ENCODE data around the gene TMEM61. TPM values are rescaled to one million over a fixed set of nuclear protein-coding genes. Genes with fewer than 3 reads are reported as not detected.

Gene TMEM61
- polyA plus RNA-seq, 4 donors: 2.2 to 6.7 (median 4.8) TPM

- FAIRE-seq (no peak), DNase-seq (no peak)
- Histone ChIP-seq H3K9me3 (ENCODE audit: control insufficient read depth in 2 of 2, insufficient read depth in 1 of 2, low read depth in 1 of 2, low read length in 1 of 2) (peaks cover 0 to 15% of the 10 kb centered on the region in 2 donors), H3K4me1 (ENCODE audit: control insufficient read depth in 3 of 3, insufficient read depth in 2 of 3, low read depth in 1 of 3, low read length in 2 of 3) (no peaks in the 10 kb centered on the region), H3K4me3 (ENCODE audit: low read depth in 1 of 3, low read length in 3 of 3) (no peak overlapping the region), H3K27ac (ENCODE audit: low read depth in 1 of 3, low read length in 2 of 3) (no peak overlapping the region), H3K36me3 (ENCODE audit: control insufficient read depth in 3 of 3, insufficient read depth in 2 of 3, low read depth in 1 of 3, low read length in 3 of 3) (no peaks in the 10 kb centered on the region), H3K27me3 (ENCODE audit: control insufficient read depth in 3 of 3, insufficient read depth in 3 of 3, low read length in 3 of 3) (no peaks in the 10 kb centered on the region)
- WGBS, 3 donors: 84 to 86% (median 85%) methylated on average over 10 of the region's 10 CpGs
Observed at GRCh38 chr1:55005351-55006140, 25.1 kb downstream of the TMEM61 start.

GRCh38 chr1:55006931-55007330 is 26.5 kb downstream of the TMEM61 start:
- 85 to 93% (median 92%) methylated on average over 12 of the region's 12 CpGs for WGBS, 3 donors
- no peaks in the 10 kb centered on the region for H3K27me3 ChIP-seq (ENCODE audit: control insufficient read depth in 3 of 3, insufficient read depth in 3 of 3, low read length in 3 of 3)
- H3K4me1 ChIP-seq (ENCODE audit: control insufficient read depth in 3 of 3, insufficient read depth in 2 of 3, low read depth in 1 of 3, low read length in 2 of 3): no peaks in the 10 kb centered on the region
- H3K4me3 ChIP-seq (ENCODE audit: low read depth in 1 of 3, low read length in 3 of 3): no peak overlapping the region
- DNase-seq (no peak), FAIRE-seq (no peak)
- H3K36me3 ChIP-seq (ENCODE audit: control insufficient read depth in 3 of 3, insufficient read depth in 2 of 3, low read depth in 1 of 3, low read length in 3 of 3): no peaks in the 10 kb centered on the region
- H3K27ac ChIP-seq (ENCODE audit: low read depth in 1 of 3, low read length in 2 of 3): no peak overlapping the region
- H3K9me3 ChIP-seq (ENCODE audit: control insufficient read depth in 2 of 2, insufficient read depth in 1 of 2, low read depth in 1 of 2, low read length in 1 of 2): peaks cover 0 to 15% of the 10 kb centered on the region in 2 donors

GRCh38 chr1:55007625-55008024 is 27.2 kb downstream of the TMEM61 start:
- Histone ChIP-seq H3K27me3 (ENCODE audit: control insufficient read depth in 3 of 3, insufficient read depth in 3 of 3, low read length in 3 of 3) (no peaks in the 10 kb centered on the region), H3K4me3 (ENCODE audit: low read depth in 1 of 3, low read length in 3 of 3) (no peak overlapping the region), H3K27ac (ENCODE audit: low read depth in 1 of 3, low read length in 2 of 3) (no peak overlapping the region), H3K9me3 (ENCODE audit: control insufficient read depth in 2 of 2, insufficient read depth in 1 of 2, low read depth in 1 of 2, low read length in 1 of 2) (peaks cover 0 to 15% of the 10 kb centered on the region in 2 donors), H3K4me1 (ENCODE audit: control insufficient read depth in 3 of 3, insufficient read depth in 2 of 3, low read depth in 1 of 3, low read length in 2 of 3) (no peaks in the 10 kb centered on the region), H3K36me3 (ENCODE audit: control insufficient read depth in 3 of 3, insufficient read depth in 2 of 3, low read depth in 1 of 3, low read length in 3 of 3) (no peaks in the 10 kb centered on the region)
- FAIRE-seq (no peak), DNase-seq (no peak)
- WGBS, 3 donors: 71 to 84% (median 79%) methylated on average over 3 of the region's 3 CpGs

- Histone ChIP-seq H3K4me3 (ENCODE audit: low read depth in 1 of 3, low read length in 3 of 3) (no peak overlapping the region), H3K9me3 (ENCODE audit: control insufficient read depth in 2 of 2, insufficient read depth in 1 of 2, low read depth in 1 of 2, low read length in 1 of 2) (peaks cover 0 to 15% of the 10 kb centered on the region in 2 donors), H3K27ac (ENCODE audit: low read depth in 1 of 3, low read length in 2 of 3) (no peak overlapping the region), H3K36me3 (ENCODE audit: control insufficient read depth in 3 of 3, insufficient read depth in 2 of 3, low read depth in 1 of 3, low read length in 3 of 3) (no peaks in the 10 kb centered on the region), H3K27me3 (ENCODE audit: control insufficient read depth in 3 of 3, insufficient read depth in 3 of 3, low read length in 3 of 3) (peaks cover 0 to 3% (median 2%) of the 10 kb centered on the region in 3 donors), H3K4me1 (ENCODE audit: control insufficient read depth in 3 of 3, insufficient read depth in 2 of 3, low read depth in 1 of 3, low read length in 2 of 3) (no peaks in the 10 kb centered on the region)
- no peak for DNase-seq
- WGBS, 3 donors: 87 to 90% (median 89%) methylated on average over 9 of the region's 9 CpGs
- FAIRE-seq: no peak
Observed at GRCh38 chr1:55010194-55010886, 29.9 kb downstream of the TMEM61 start.

GRCh38 chr1:55010887-55011217 is 30.4 kb downstream of the TMEM61 start:
- no peak for FAIRE-seq
- WGBS, 3 donors: 86 to 90% (median 90%) methylated on average over 7 of the region's 7 CpGs
- H3K27ac ChIP-seq (ENCODE audit: low read depth in 1 of 3, low read length in 2 of 3): no peak overlapping the region
- no peaks in the 10 kb centered on the region for H3K4me1 ChIP-seq (ENCODE audit: control insufficient read depth in 3 of 3, insufficient read depth in 2 of 3, low read depth in 1 of 3, low read length in 2 of 3)
- no peak for DNase-seq
- no peaks in the 10 kb centered on the region for H3K36me3 ChIP-seq (ENCODE audit: control insufficient read depth in 3 of 3, insufficient read depth in 2 of 3, low read depth in 1 of 3, low read length in 3 of 3)
- H3K9me3 ChIP-seq (ENCODE audit: control insufficient read depth in 2 of 2, insufficient read depth in 1 of 2, low read depth in 1 of 2, low read length in 1 of 2): peaks cover 0 to 15% of the 10 kb centered on the region in 2 donors
- H3K27me3 ChIP-seq (ENCODE audit: control insufficient read depth in 3 of 3, insufficient read depth in 3 of 3, low read length in 3 of 3): peaks cover 0 to 5% (median 3%) of the 10 kb centered on the region in 3 donors
- no peak overlapping the region for H3K4me3 ChIP-seq (ENCODE audit: low read depth in 1 of 3, low read length in 3 of 3)

GRCh38 chr1:55012661-55013060 is 32.2 kb downstream of the TMEM61 start:
- Histone ChIP-seq H3K9me3 (ENCODE audit: control insufficient read depth in 2 of 2, insufficient read depth in 1 of 2, low read depth in 1 of 2, low read length in 1 of 2) (peaks cover 0 to 18% of the 10 kb centered on the region in 2 donors), H3K27me3 (ENCODE audit: control insufficient read depth in 3 of 3, insufficient read depth in 3 of 3, low read length in 3 of 3) (peaks cover 0 to 10% (median 3%) of the 10 kb centered on the region in 3 donors), H3K27ac (ENCODE audit: low read depth in 1 of 3, low read length in 2 of 3) (no peak overlapping the region), H3K36me3 (ENCODE audit: control insufficient read depth in 3 of 3, insufficient read depth in 2 of 3, low read depth in 1 of 3, low read length in 3 of 3) (no peaks in the 10 kb centered on the region), H3K4me3 (ENCODE audit: low read depth in 1 of 3, low read length in 3 of 3) (no peak overlapping the region), H3K4me1 (ENCODE audit: control insufficient read depth in 3 of 3, insufficient read depth in 2 of 3, low read depth in 1 of 3, low read length in 2 of 3) (no peaks in the 10 kb centered on the region)
- no peak for DNase-seq
- WGBS, 3 donors: 33 to 70% (median 45%) methylated on average over 1 of the region's 1 CpG
- no peak for FAIRE-seq

GRCh38 chr1:55015123-55015522 is 34.7 kb downstream of the TMEM61 start:
- no peak for FAIRE-seq
- Histone ChIP-seq H3K4me3 (ENCODE audit: low read depth in 1 of 3, low read length in 3 of 3) (no peak overlapping the region), H3K27me3 (ENCODE audit: control insufficient read depth in 3 of 3, insufficient read depth in 3 of 3, low read length in 3 of 3) (peaks cover 0 to 10% (median 6%) of the 10 kb centered on the region in 3 donors), H3K27ac (ENCODE audit: low read depth in 1 of 3, low read length in 2 of 3) (no peak overlapping the region), H3K36me3 (ENCODE audit: control insufficient read depth in 3 of 3, insufficient read depth in 2 of 3, low read depth in 1 of 3, low read length in 3 of 3) (no peaks in the 10 kb centered on the region), H3K9me3 (ENCODE audit: control insufficient read depth in 2 of 2, insufficient read depth in 1 of 2, low read depth in 1 of 2, low read length in 1 of 2) (peaks cover 0 to 4% of the 10 kb centered on the region in 2 donors), H3K4me1 (ENCODE audit: control insufficient read depth in 3 of 3, insufficient read depth in 2 of 3, low read depth in 1 of 3, low read length in 2 of 3) (peaks cover 0 to 6% (median 0%) of the 10 kb centered on the region in 3 donors)
- DNase-seq: no peak
- 86 to 91% (median 88%) methylated on average over 5 of the region's 5 CpGs for WGBS, 3 donors

GRCh38 chr1:55015731-55016620 is 35.5 kb downstream of the TMEM61 start:
- no peak for DNase-seq
- Histone ChIP-seq H3K27me3 (ENCODE audit: control insufficient read depth in 3 of 3, insufficient read depth in 3 of 3, low read length in 3 of 3) (peaks cover 0 to 10% (median 6%) of the 10 kb centered on the region in 3 donors), H3K4me3 (ENCODE audit: low read depth in 1 of 3, low read length in 3 of 3) (no peak overlapping the region), H3K9me3 (ENCODE audit: control insufficient read depth in 2 of 2, insufficient read depth in 1 of 2, low read depth in 1 of 2, low read length in 1 of 2) (peaks cover 0 to 4% of the 10 kb centered on the region in 2 donors), H3K4me1 (ENCODE audit: control insufficient read depth in 3 of 3, insufficient read depth in 2 of 3, low read depth in 1 of 3, low read length in 2 of 3) (peaks cover 0 to 6% (median 0%) of the 10 kb centered on the region in 3 donors), H3K27ac (ENCODE audit: low read depth in 1 of 3, low read length in 2 of 3) (no peak overlapping the region), H3K36me3 (ENCODE audit: control insufficient read depth in 3 of 3, insufficient read depth in 2 of 3, low read depth in 1 of 3, low read length in 3 of 3) (no peaks in the 10 kb centered on the region)
- no peak for FAIRE-seq
- 65 to 73% (median 72%) methylated on average over 12 of the region's 12 CpGs for WGBS, 3 donors

All from small intestine (tissue), 7 donors.